Measurements from ENCODE around the gene LONP2. TPM values are rescaled to one million over a fixed set of nuclear protein-coding genes. Genes with fewer than 3 reads are reported as not detected.
A peak's percentile ranks its signal among the peaks of the same experiment; 100 is the strongest.

The LONP2 gene
- total and polyA plus RNA-seq, 2 of the 13 experiments (the other 11 are each of a cell fraction or from before 2014, with no cell fraction given) = 39.2 to 63.3 TPM

GRCh38 chr16:48256579-48257177 lies 12.6 kb downstream of the LONP2 start:
- peaks cover 23 to 79% of the 10 kb centered on the region in 2 experiments for H3K36me3 ChIP-seq (replicated peaks in 1 of 2; ENCODE audit: control insufficient read depth in 1 of 2, insufficient read depth in 2 of 2, low read length in 2 of 2)
- WGBS (ENCODE audit: low lambda C conversion rate) = 96% methylated on average over 7 of the region's 7 CpGs
- intact Hi-C loops (cut with micrococcal nuclease; ENCODE audit: unreplicated experiment) = loop anchor here (1.0 kb wide), 1 partner anchor 27 kb away; no protein-coding TSS in a partner anchor

GRCh38 chr16:48261569-48261968 lies 17.5 kb downstream of the LONP2 start:
- Histone ChIP-seq H3K9me3 (ENCODE audit: low read length) (no peaks in the 10 kb centered on the region), H3K4me3 (replicated peaks in 1 of 3; ENCODE audit: insufficient read depth in 1 of 3, low read depth in 2 of 3, low read length in 3 of 3) (no peak overlapping the region), H3K4me2 (ENCODE audit: low read depth, low read length) (no peak overlapping the region), H3K4me1 (ENCODE audit: insufficient read depth, low read length) (no peaks in the 10 kb centered on the region), H2AFZ (ENCODE audit: low read length) (no peak overlapping the region), H3K27me3 (ENCODE audit: control insufficient read depth in 1 of 2, insufficient read depth in 2 of 2, low read length in 2 of 2) (no peaks in the 10 kb centered on the region), H3K27ac (ENCODE audit: extremely low read length, insufficient read depth, low read length) (no peak overlapping the region), H3K36me3 (replicated peaks in 1 of 2; ENCODE audit: control insufficient read depth in 1 of 2, insufficient read depth in 2 of 2, low read length in 2 of 2) (peaks cover 15 to 77% of the 10 kb centered on the region in 2 experiments), H3K9ac (ENCODE audit: insufficient read depth, low read depth, low read length) (no peak overlapping the region), H3K79me2 (ENCODE audit: insufficient read depth, low read length) (no peaks in the 10 kb centered on the region), H4K20me1 (ENCODE audit: insufficient read depth, low read length) (no peaks in the 10 kb centered on the region)
- DNase-seq (ENCODE audit: low spot score) (no peak), FAIRE-seq (no peak), ATAC-seq (no peak)
- intact Hi-C loops (cut with micrococcal nuclease; ENCODE audit: unreplicated experiment) = no loop called here
- POLR2A ChIA-PET = no interaction called here
- 95% methylated on average over 1 of the region's 1 CpG for WGBS (ENCODE audit: low lambda C conversion rate)
- CTCF ChIA-PET (ENCODE audit: low intra/inter-chr PET ratio, low total read pairs) = no interaction called here
- in situ Hi-C loops (cut with HindIII; ENCODE audit: extremely low pct_ligation_motif_present, low pct_unique_long_range_greater_than_20kb) = no loop called here
- no TSS peak for BruUV-seq (replicated peaks)
- TF ChIP-seq SNAI1 (CRISPR knock-in tag; IDR thresholded peaks at IDR 0.05; ENCODE audit: borderline replicate concordance) (no peak), POLR2A (IDR thresholded peaks at IDR 0.05; ENCODE audit: insufficient read depth in 1 of 2, low read depth in 2 of 2, low read length in 2 of 2) (no peak), PBX3 (CRISPR knock-in tag; IDR thresholded peaks at IDR 0.05; ENCODE audit: borderline replicate concordance) (no peak), SP4 (CRISPR knock-in tag; IDR thresholded peaks at IDR 0.05) (no peak), ZNF282 (IDR thresholded peaks at IDR 0.05; ENCODE audit: partially characterized antibody) (no peak), ZBTB8A (CRISPR knock-in tag; IDR thresholded peaks at IDR 0.05; ENCODE audit: borderline replicate concordance, low read depth) (no peak), ZBTB49 (CRISPR knock-in tag; IDR thresholded peaks at IDR 0.05; ENCODE audit: borderline replicate concordance) (no peak)

More at GRCh38 chr16:48256579-48257177, 12.6 kb downstream of the LONP2 start:
- Histone ChIP-seq H3K9ac (ENCODE audit: insufficient read depth, low read depth, low read length) (no peak overlapping the region), H3K4me3 (replicated peaks in 1 of 3; ENCODE audit: insufficient read depth in 1 of 3, low read depth in 2 of 3, low read length in 3 of 3) (no peak overlapping the region), H4K20me1 (ENCODE audit: insufficient read depth, low read length) (no peaks in the 10 kb centered on the region; the same call in 1 of the 2 replicates), H3K4me1 (ENCODE audit: insufficient read depth, low read length) (no peaks in the 10 kb centered on the region), H3K27ac (ENCODE audit: extremely low read length, insufficient read depth, low read length) (no peak overlapping the region), H3K4me2 (ENCODE audit: low read depth, low read length) (no peak overlapping the region), H3K79me2 (ENCODE audit: insufficient read depth, low read length) (peaks cover 3% of the 10 kb centered on the region), H2AFZ (ENCODE audit: low read length) (no peak overlapping the region), H3K9me3 (ENCODE audit: low read length) (no peaks in the 10 kb centered on the region), H3K27me3 (ENCODE audit: control insufficient read depth in 1 of 2, insufficient read depth in 2 of 2, low read length in 2 of 2) (no peaks in the 10 kb centered on the region)
- ATAC-seq (no peak), FAIRE-seq (no peak), DNase-seq (ENCODE audit: low spot score) (no peak)
- in situ Hi-C loops (cut with HindIII; ENCODE audit: extremely low pct_ligation_motif_present, low pct_unique_long_range_greater_than_20kb) = no loop called here
- CTCF ChIA-PET (ENCODE audit: low intra/inter-chr PET ratio, low total read pairs) = interaction anchor here (2.6 kb wide), 1 partner anchor 25 kb away, joined by 19 read pairs; no protein-coding TSS in a partner anchor
- no TSS peak for BruUV-seq (replicated peaks)
- POLR2A ChIA-PET = no interaction called here
- peak; percentile 93 for TF ChIP-seq FOXA1 (IDR thresholded peaks at IDR 0.05)
- no peak for TF ChIP-seq FOXA1 (CRISPR knock-in tag; IDR thresholded peaks at IDR 0.05)
- TF ChIP-seq ZNF18 (CRISPR knock-in tag; IDR thresholded peaks at IDR 0.05; ENCODE audit: insufficient replicate concordance) = no peak
